ENCODE data around the gene GID8. TPM values are rescaled to one million over a fixed set of nuclear protein-coding genes. Genes with fewer than 3 reads are reported as not detected.

The GID8 gene
- total and polyA plus RNA-seq, 2 experiments from 2014 or later: 41.8 to 106 TPM

DNA sequence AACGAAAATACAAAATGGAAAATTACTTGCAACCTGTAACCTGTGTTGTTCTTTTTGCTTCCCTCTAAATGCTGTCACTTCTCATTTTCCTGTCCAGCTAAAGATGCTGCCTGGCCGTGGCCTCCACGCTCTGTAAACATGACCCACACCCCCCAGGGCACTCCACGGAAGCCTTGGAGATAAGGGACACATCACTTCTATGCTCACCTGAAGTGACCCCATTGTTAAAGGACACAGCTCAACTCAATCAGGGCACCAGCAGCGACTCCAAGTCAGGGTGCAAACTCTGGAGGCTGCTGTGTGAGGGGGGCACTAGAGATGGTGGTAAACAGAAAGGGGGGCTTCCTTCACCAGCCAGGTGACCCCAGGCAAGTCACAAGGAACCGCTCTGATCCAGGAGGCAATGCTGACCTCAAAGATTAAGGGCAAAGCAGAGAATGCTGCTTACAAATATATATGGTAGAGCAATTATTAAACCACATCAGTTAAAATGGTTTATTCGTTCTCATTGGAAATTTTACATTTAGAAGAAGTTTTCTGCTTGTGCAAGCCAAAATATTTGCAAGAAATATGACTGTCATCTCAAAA lies 24.8 kb upstream of the GID8 start:
- Histone ChIP-seq H3K36me3 (ENCODE audit: insufficient read depth) (peaks cover 52% of the 10 kb centered on the region), H3K4me3 (no peak overlapping the region), H3F3A (replicated peaks; ENCODE audit: low read depth) (peaks cover 62% of the 10 kb centered on the region), H3K4me2 (no peak overlapping the region), H2AFZ (no peak overlapping the region), H4K20me1 (replicated peaks; ENCODE audit: insufficient read depth) (peaks cover 87% of the 10 kb centered on the region), H3K4me1 (ENCODE audit: insufficient read depth) (peaks cover 46% of the 10 kb centered on the region), H3K27me3 (ENCODE audit: insufficient read depth) (no peaks in the 10 kb centered on the region), H3K79me2 (replicated peaks; ENCODE audit: insufficient read depth) (peaks cover 100% of the 10 kb centered on the region), H3K9me2 (ENCODE audit: insufficient read depth) (no peaks in the 10 kb centered on the region), H3K27ac (ENCODE audit: low read depth) (peak overlapping the region; percentile 84)
- ATAC-seq: no peak
- H3K27ac Mint-ChIP-seq: peak overlapping the region; percentile 72
- H3K36me3 Mint-ChIP-seq (ENCODE audit: low read depth): peaks cover 53% of the 10 kb centered on the region
- peaks cover 8% of the 10 kb centered on the region for H3K27me3 Mint-ChIP-seq (ENCODE audit: insufficient read depth, low read depth, poor library complexity)
- H3K9me3 Mint-ChIP-seq: no peaks in the 10 kb centered on the region
- no peak for TF ChIP-seq STAT1 (IDR thresholded peaks at IDR 0.05; ENCODE audit: unreplicated experiment)
- TF ChIP-seq NANOG (IDR thresholded peaks at IDR 0.05; ENCODE audit: borderline replicate concordance): no peak
- no peak for TF ChIP-seq EZH2phosphoT487 (IDR thresholded peaks at IDR 0.05; ENCODE audit: unreplicated experiment)
- TF ChIP-seq, protein P1, sequence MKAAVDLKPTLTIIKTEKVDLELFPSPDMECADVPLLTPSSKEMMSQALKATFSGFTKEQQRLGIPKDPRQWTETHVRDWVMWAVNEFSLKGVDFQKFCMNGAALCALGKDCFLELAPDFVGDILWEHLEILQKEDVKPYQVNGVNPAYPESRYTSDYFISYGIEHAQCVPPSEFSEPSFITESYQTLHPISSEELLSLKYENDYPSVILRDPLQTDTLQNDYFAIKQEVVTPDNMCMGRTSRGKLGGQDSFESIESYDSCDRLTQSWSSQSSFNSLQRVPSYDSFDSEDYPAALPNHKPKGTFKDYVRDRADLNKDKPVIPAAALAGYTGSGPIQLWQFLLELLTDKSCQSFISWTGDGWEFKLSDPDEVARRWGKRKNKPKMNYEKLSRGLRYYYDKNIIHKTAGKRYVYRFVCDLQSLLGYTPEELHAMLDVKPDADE (IDR thresholded peaks at IDR 0.05): no peak
- TF ChIP-seq, protein P2, sequence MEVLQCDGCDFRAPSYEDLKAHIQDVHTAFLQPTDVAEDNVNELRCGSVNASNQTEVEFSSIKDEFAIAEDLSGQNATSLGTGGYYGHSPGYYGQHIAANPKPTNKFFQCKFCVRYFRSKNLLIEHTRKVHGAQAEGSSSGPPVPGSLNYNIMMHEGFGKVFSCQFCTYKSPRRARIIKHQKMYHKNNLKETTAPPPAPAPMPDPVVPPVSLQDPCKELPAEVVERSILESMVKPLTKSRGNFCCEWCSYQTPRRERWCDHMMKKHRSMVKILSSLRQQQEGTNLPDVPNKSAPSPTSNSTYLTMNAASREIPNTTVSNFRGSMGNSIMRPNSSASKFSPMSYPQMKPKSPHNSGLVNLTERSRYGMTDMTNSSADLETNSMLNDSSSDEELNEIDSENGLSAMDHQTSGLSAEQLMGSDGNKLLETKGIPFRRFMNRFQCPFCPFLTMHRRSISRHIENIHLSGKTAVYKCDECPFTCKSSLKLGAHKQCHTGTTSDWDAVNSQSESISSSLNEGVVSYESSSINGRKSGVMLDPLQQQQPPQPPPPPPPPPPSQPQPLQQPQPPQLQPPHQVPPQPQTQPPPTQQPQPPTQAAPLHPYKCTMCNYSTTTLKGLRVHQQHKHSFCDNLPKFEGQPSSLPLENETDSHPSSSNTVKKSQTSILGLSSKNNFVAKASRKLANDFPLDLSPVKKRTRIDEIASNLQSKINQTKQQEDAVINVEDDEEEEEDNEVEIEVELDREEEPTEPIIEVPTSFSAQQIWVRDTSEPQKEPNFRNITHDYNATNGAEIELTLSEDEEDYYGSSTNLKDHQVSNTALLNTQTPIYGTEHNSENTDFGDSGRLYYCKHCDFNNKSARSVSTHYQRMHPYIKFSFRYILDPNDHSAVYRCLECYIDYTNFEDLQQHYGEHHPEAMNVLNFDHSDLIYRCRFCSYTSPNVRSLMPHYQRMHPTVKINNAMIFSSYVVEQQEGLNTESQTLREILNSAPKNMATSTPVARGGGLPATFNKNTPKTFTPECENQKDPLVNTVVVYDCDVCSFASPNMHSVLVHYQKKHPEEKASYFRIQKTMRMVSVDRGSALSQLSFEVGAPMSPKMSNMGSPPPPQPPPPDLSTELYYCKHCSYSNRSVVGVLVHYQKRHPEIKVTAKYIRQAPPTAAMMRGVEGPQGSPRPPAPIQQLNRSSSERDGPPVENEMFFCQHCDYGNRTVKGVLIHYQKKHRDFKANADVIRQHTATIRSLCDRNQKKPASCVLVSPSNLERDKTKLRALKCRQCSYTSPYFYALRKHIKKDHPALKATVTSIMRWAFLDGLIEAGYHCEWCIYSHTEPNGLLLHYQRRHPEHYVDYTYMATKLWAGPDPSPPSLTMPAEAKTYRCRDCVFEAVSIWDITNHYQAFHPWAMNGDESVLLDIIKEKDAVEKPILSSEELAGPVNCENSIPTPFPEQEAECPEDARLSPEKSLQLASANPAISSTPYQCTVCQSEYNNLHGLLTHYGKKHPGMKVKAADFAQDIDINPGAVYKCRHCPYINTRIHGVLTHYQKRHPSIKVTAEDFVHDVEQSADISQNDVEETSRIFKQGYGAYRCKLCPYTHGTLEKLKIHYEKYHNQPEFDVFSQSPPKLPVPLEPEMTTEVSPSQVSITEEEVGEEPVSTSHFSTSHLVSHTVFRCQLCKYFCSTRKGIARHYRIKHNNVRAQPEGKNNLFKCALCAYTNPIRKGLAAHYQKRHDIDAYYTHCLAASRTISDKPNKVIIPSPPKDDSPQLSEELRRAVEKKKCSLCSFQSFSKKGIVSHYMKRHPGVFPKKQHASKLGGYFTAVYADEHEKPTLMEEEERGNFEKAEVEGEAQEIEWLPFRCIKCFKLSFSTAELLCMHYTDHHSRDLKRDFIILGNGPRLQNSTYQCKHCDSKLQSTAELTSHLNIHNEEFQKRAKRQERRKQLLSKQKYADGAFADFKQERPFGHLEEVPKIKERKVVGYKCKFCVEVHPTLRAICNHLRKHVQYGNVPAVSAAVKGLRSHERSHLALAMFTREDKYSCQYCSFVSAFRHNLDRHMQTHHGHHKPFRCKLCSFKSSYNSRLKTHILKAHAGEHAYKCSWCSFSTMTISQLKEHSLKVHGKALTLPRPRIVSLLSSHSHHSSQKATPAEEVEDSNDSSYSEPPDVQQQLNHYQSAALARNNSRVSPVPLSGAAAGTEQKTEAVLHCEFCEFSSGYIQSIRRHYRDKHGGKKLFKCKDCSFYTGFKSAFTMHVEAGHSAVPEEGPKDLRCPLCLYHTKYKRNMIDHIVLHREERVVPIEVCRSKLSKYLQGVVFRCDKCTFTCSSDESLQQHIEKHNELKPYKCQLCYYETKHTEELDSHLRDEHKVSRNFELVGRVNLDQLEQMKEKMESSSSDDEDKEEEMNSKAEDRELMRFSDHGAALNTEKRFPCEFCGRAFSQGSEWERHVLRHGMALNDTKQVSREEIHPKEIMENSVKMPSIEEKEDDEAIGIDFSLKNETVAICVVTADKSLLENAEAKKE (CRISPR knock-in tag; IDR thresholded peaks at IDR 0.05): no peak
- no peak for TF ChIP-seq ZNF331 (CRISPR knock-in tag; IDR thresholded peaks at IDR 0.05; ENCODE audit: low read depth)
- TF ChIP-seq EZH2 (IDR thresholded peaks at IDR 0.05; ENCODE audit: low read depth, unreplicated experiment): no peak
- TF ChIP-seq ZNF114 (CRISPR knock-in tag; IDR thresholded peaks at IDR 0.05): no peak
- TF ChIP-seq JUNB (IDR thresholded peaks at IDR 0.05; ENCODE audit: unreplicated experiment): no peak
- TF ChIP-seq, protein P3, sequence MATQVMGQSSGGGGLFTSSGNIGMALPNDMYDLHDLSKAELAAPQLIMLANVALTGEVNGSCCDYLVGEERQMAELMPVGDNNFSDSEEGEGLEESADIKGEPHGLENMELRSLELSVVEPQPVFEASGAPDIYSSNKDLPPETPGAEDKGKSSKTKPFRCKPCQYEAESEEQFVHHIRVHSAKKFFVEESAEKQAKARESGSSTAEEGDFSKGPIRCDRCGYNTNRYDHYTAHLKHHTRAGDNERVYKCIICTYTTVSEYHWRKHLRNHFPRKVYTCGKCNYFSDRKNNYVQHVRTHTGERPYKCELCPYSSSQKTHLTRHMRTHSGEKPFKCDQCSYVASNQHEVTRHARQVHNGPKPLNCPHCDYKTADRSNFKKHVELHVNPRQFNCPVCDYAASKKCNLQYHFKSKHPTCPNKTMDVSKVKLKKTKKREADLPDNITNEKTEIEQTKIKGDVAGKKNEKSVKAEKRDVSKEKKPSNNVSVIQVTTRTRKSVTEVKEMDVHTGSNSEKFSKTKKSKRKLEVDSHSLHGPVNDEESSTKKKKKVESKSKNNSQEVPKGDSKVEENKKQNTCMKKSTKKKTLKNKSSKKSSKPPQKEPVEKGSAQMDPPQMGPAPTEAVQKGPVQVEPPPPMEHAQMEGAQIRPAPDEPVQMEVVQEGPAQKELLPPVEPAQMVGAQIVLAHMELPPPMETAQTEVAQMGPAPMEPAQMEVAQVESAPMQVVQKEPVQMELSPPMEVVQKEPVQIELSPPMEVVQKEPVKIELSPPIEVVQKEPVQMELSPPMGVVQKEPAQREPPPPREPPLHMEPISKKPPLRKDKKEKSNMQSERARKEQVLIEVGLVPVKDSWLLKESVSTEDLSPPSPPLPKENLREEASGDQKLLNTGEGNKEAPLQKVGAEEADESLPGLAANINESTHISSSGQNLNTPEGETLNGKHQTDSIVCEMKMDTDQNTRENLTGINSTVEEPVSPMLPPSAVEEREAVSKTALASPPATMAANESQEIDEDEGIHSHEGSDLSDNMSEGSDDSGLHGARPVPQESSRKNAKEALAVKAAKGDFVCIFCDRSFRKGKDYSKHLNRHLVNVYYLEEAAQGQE (IDR thresholded peaks at IDR 0.05; ENCODE audit: unreplicated experiment): no peak
- no peak for TF ChIP-seq POLR2AphosphoS5 (IDR thresholded peaks at IDR 0.05; ENCODE audit: low read depth)
- TF ChIP-seq, protein P4, sequence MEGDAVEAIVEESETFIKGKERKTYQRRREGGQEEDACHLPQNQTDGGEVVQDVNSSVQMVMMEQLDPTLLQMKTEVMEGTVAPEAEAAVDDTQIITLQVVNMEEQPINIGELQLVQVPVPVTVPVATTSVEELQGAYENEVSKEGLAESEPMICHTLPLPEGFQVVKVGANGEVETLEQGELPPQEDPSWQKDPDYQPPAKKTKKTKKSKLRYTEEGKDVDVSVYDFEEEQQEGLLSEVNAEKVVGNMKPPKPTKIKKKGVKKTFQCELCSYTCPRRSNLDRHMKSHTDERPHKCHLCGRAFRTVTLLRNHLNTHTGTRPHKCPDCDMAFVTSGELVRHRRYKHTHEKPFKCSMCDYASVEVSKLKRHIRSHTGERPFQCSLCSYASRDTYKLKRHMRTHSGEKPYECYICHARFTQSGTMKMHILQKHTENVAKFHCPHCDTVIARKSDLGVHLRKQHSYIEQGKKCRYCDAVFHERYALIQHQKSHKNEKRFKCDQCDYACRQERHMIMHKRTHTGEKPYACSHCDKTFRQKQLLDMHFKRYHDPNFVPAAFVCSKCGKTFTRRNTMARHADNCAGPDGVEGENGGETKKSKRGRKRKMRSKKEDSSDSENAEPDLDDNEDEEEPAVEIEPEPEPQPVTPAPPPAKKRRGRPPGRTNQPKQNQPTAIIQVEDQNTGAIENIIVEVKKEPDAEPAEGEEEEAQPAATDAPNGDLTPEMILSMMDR (conservative IDR thresholded peaks at IDR 0.05; ENCODE audit: low read depth in 2 of 2): no peak
- TF ChIP-seq CREB1 (CRISPR knock-in tag; IDR thresholded peaks at IDR 0.05; ENCODE audit: low read depth): no peak
- no peak for DNase-seq (ENCODE audit: low spot score)
- H3K4me3 Mint-ChIP-seq: no peak overlapping the region
- H3K4me1 Mint-ChIP-seq: peaks cover 43% of the 10 kb centered on the region

Measured in GM23338 (cell line).